Fibroblast of the aortic adventitia (primary cell): ENCODE data around the gene MXI1. TPM values are rescaled to one million over a fixed set of nuclear protein-coding genes. Genes with fewer than 3 reads are reported as not detected.

ENCODE experiments used
- DNase-seq: peaks from one replicate; pipeline ENCODE4 v3.0.0-alpha.2; 2010; ENCODE audit warnings: low read depth
- H3K4me3 ChIP-seq: 2 replicates; pipeline ENCODE4 v1.5.1; 2011; ENCODE audit warnings: low read depth, mild to moderate bottlenecking, control low read depth, low read length, moderate library complexity
- CTCF ChIP-seq: IDR thresholded peaks from 2 replicates; pipeline ENCODE4 v1.5.1; 2011; ENCODE audit warnings: mild to moderate bottlenecking, low read length, control low read depth, inconsistent platforms; ENCODE audit not compliant: insufficient read depth
- total RNA-seq: library from RNA; depleted of rRNA; stranded (reverse); fragments of >200 nt; gene quantifications from 2 replicates; pipeline ENCODE4 v1.2.3, GENCODE V29; 2012; ENCODE audit warnings: low replicate concordance

MXI1 gene
- total RNA-seq, 1 donor: 20.3 TPM

DNA sequence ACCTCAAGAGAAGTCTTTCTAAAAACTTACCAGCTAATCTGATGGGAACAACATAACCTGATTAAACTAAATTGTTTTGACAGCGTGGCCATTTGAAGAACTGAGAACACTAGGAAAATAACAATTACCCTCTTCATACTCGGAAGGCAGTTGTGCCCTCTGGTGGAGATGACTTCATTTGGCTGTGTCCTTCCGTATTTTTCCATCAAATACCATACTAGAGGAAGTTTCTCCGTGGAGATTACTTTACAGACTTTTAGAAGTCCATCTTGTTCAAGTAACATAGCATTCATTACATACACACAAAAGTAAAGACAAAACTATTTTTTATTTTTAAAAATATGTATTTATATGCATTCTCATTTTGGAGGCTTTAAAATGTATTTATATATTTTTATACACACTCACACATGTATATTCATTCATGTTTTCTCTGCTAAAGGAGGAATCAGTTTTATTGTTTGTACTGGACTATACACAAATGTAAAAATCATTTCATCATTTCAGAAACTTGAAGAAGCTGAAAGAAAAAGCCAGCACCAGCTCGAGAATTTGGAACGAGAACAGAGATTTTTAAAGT lies 72.1 kb downstream of the MXI1 start:
- TF ChIP-seq CTCF: peak; percentile 75
- DNase-seq: peak; percentile 82
- H3K4me3 ChIP-seq: no peak overlapping the region

DNA sequence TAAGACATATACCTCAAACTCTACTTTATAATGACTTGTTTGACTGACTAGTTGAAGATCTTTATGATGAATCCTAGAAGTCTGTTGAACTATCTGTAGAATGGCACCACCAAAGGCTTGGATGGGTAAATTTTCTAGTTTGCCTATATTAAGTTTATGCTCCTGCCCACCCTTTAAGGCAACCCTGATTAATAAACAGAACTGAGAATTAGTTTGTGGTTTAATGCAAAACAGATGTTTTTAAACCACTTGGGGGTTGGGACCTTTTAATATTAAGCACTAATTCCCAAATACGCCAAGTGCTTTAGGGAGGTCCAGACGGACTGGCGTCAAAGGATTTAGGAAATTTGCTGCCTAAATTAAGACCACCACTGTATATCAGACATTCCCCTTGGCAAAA lies 76.9 kb downstream of the MXI1 start:
- H3K4me3 ChIP-seq: no peak overlapping the region
- no peak for TF ChIP-seq CTCF
- DNase-seq: no peak

DNA sequence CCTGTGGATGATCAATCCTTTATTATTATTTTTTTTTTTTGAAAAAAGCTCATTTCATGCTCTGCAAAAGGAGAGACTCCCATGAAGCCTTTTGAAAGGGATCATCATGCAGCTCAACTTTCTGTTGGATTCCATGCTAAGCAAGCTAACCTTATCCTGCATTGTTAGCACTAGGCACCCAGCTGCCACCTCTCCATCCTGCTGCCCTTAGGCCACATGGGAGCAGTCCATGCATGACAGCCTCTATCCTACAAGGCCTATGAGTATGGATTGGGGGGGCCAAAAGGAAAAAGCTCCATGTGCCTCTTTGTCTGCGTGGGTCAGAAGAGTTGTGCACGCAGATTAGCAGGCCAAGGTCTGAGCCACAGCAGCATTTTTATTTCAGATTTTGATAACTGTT lies 78.1 kb downstream of the MXI1 start:
- TF ChIP-seq CTCF: no peak

GRCh38 chr10:110286841-110287240 lies 79.4 kb downstream of the MXI1 start:
- DNase-seq: no peak
- no peak for TF ChIP-seq CTCF
- H3K4me3 ChIP-seq: no peak overlapping the region

More for the DNA sequence above, 78.1 kb downstream of the MXI1 start:
- no peak overlapping the region for H3K4me3 ChIP-seq
- DNase-seq: no peak

- no peak overlapping the region for H3K4me3 ChIP-seq
- TF ChIP-seq CTCF: no peak
Measured at GRCh38 chr10:110296966-110297365, 89.6 kb downstream of the MXI1 start.

GRCh38 chr10:110300486-110300986 lies 93.1 kb downstream of the MXI1 start:
- no peak for TF ChIP-seq CTCF
- DNase-seq: no peak
- H3K4me3 ChIP-seq: no peak overlapping the region

More at GRCh38 chr10:110296966-110297365, 89.6 kb downstream of the MXI1 start:
- DNase-seq: no peak

GRCh38 chr10:110303681-110304080 lies 96.3 kb downstream of the MXI1 start:
- H3K4me3 ChIP-seq: peak overlapping the region; percentile 82
- DNase-seq: peak; percentile 5
- no peak for TF ChIP-seq CTCF
